Smooth muscle cell of trachea (primary cell): ENCODE results near the gene CLC. TPM values are rescaled to one million over a fixed set of nuclear protein-coding genes. Genes with fewer than 3 reads are reported as not detected.

ENCODE experiments used
- total RNA-seq: library from RNA; depleted of rRNA; stranded (reverse); fragments of >200 nt; gene quantifications from 2 replicates; pipeline ENCODE4 v1.2.1, GENCODE V29; 2014

Gene CLC
- not detected in 2 replicates for total RNA-seq

GRCh38 chr19:39737891-39738290 is at the start of gene CLC:
Gene CLC, minus strand, starts transcription at chr19:39738029. Its CDS starts 77 bp downstream, at chr19:39737952.

DNA sequence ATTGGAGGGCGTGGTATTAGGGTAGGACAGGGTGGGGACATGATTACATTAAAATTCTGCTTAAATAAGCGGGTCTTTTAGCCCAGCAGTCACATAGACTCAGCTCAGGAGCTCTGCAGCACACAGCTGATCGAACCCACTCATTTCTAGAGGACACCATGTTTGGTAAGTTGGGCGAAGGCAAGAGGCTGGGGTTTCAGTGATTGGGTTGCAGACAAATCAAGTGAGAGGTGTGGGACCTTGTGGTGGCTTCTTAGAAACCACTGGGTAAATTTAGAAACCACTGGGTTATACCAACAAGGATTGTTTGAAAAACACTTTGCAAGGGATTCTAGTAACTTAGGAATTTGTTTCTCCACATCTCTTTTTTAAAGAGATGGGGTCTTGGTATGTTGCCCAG is 40.9 kb upstream of the CLC start, which contains the start of gene LEUTX:
LEUTX (plus strand) TSS at position 92 of the 400 bp plus-strand sequence; CDS start at position 159, 67 bp downstream.

GRCh38 chr19:39704181-39705044 is 33.4 kb downstream of the CLC start, which contains the start of gene LGALS14:
Gene LGALS14, plus strand, starts transcription at chr19:39704481. Its CDS starts 48 bp downstream, at chr19:39704529.

Other genes with a start within 250 kb of the CLC start
- under 0.01 and 0.33 TPM in 2 replicates for gene DLL3, start 239.1 kb downstream of the CLC start, total RNA-seq
- gene SELENOV, start 222.9 kb downstream of the CLC start, total RNA-seq: 0.33 TPM in 1 of 2 replicates, not detected in the other
- gene EID2B, start 205.2 kb downstream of the CLC start, total RNA-seq: 2.6 and 3.3 TPM in 2 replicates
- gene EID2, start 197.9 kb downstream of the CLC start, total RNA-seq: 10.8 and 15.2 TPM in 2 replicates
- not detected in 2 replicates for gene LGALS13, start 135.5 kb downstream of the CLC start, total RNA-seq
- not detected in 2 replicates for gene LGALS16, start 82.1 kb downstream of the CLC start, total RNA-seq
- gene LGALS14, start 33.5 kb downstream of the CLC start, total RNA-seq: not detected in 2 replicates
- gene LEUTX, start 40.8 kb upstream of the CLC start, total RNA-seq: not detected in 2 replicates
- 17.7 and 26.1 TPM in 2 replicates for gene DYRK1B, start 96.1 kb upstream of the CLC start, total RNA-seq
- gene FBL, start 108.3 kb upstream of the CLC start, total RNA-seq: 67.5 and 204 TPM in 2 replicates
- 1.2 and 1.5 TPM in 2 replicates for gene FCGBP, start 196.6 kb upstream of the CLC start, total RNA-seq
- 96.3 and 134 TPM in 2 replicates for gene PSMC4, start 233.1 kb upstream of the CLC start, total RNA-seq